Skeletal muscle tissue (tissue), 4 donors: ENCODE data around the gene GPX3. TPM values are rescaled to one million over a fixed set of nuclear protein-coding genes. Genes with fewer than 3 reads are reported as not detected.

Source experiments
- H3K27ac ChIP-seq: one replicate; pipeline ENCODE4 v1.7.0; 2013; ENCODE audit warnings: mild to moderate bottlenecking, low read depth, low read length, inconsistent platforms
- H3K27me3 ChIP-seq, 3 donors: one replicate each; pipeline ENCODE4 v1.7.0; 2013; ENCODE audit warnings: low read length in 3 of 3; ENCODE audit not compliant: control insufficient read depth in 3 of 3, insufficient read depth in 3 of 3
- H3K36me3 ChIP-seq, 3 donors: one replicate each; pipeline ENCODE4 v1.7.0; 2013; ENCODE audit warnings: low read length in 3 of 3; ENCODE audit not compliant: control insufficient read depth in 3 of 3, insufficient read depth in 3 of 3
- H3K4me1 ChIP-seq, 3 donors: one replicate each; pipeline ENCODE4 v1.7.0; 2013; ENCODE audit warnings: low read length in 3 of 3, mild to moderate bottlenecking in 3 of 3; ENCODE audit not compliant: control insufficient read depth in 3 of 3, insufficient read depth in 3 of 3
- H3K4me3 ChIP-seq, 3 donors: one replicate each; pipeline ENCODE4 v1.7.0; 2013; ENCODE audit warnings: low read length in 3 of 3
- H3K9ac ChIP-seq, 3 donors: one replicate each; pipeline ENCODE4 v1.7.0; 2013; ENCODE audit warnings: low read length in 3 of 3, mild to moderate bottlenecking in 3 of 3, moderate library complexity in 2 of 3, low read depth in 1 of 3
- H3K9me3 ChIP-seq, 3 donors: one replicate each; pipeline ENCODE4 v1.7.0; 2013; ENCODE audit warnings: low read length in 3 of 3; ENCODE audit not compliant: control insufficient read depth in 3 of 3
- total RNA-seq: library from RNA; depleted of rRNA; stranded (reverse); fragments of >200 nt; gene quantifications from one replicate; pipeline ENCODE4 v1.2.3, GENCODE V29; 2014
- donor health status: Osteomylitis.

GPX3 gene
- total RNA-seq, 1 donor from 2014 or later, result 33.4 TPM

DNA sequence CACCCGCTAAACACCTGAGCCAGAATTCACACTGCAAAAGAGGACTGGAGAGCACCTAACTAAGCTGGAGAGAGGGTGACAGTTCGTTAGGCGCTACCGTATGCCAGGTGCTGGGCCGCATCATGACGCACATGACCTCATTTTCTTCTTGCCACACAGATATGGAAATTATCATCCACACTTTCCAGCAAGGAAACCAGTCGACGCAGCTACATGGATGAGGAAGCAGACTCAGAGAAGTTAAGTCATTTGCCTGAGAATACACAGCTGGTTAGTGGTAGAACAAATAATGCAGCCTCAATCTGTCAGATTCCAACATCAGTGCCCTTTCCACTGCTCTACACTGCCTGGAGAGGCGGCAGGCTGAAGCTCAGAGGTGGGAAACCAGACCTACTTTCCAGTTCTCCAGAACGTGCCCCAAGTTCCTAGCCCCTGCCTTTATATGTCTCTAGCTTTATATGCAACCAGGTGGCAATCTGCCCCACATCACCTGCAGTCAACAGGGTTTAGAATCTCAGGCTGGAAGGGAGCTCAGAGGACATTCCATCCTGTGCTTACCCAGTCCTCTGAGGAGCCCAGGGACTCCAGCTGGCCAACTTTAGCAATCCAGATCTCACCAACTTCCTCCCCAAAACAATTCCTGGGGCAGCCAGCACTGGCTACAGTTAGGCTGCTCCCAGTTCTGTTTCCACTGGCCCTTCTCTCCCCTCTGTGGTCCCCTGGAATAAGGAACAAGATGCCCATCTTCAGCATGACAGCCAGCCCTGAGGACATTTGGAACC, 51.6 kb downstream of the GPX3 start:
- no peaks in the 10 kb centered on the region for H3K27me3 ChIP-seq
- no peak overlapping the region for H3K4me3 ChIP-seq
- H3K36me3 ChIP-seq, result peaks cover 3 to 19% (median 4%) of the 10 kb centered on the region in 3 donors
- H3K9ac ChIP-seq, result peak overlapping the region in 1 of 3 donors; percentile 35
- no peak overlapping the region for H3K27ac ChIP-seq
- H3K4me1 ChIP-seq, result peaks cover 62 to 76% (median 66%) of the 10 kb centered on the region in 3 donors
- H3K9me3 ChIP-seq, result no peaks in the 10 kb centered on the region

DNA sequence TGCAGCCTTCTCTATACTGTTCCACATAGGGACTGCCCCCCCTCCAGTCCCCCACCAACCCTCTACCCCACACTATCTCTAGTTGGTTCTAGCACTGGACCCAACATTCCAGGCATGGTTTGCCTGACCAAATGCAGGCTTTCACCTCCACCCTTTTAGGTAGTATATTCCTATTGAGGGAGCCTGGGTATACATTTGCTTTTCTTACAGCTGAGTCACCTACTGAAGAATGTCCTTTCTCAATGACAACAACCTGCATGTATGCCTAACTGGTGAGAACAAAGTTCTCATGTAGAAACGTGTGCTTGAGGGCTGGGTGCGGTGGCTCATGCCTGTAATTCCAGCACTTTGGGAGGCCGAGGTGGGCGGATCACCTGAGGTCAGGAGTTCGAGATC, 52.2 kb downstream of the GPX3 start:
- H3K9me3 ChIP-seq, result no peaks in the 10 kb centered on the region
- peaks cover 0 to 20% (median 0%) of the 10 kb centered on the region in 3 donors for H3K36me3 ChIP-seq
- no peak overlapping the region for H3K9ac ChIP-seq
- H3K27me3 ChIP-seq, result no peaks in the 10 kb centered on the region
- no peak overlapping the region for H3K27ac ChIP-seq
- no peak overlapping the region for H3K4me3 ChIP-seq
- H3K4me1 ChIP-seq, result peaks cover 62 to 76% (median 66%) of the 10 kb centered on the region in 3 donors

DNA sequence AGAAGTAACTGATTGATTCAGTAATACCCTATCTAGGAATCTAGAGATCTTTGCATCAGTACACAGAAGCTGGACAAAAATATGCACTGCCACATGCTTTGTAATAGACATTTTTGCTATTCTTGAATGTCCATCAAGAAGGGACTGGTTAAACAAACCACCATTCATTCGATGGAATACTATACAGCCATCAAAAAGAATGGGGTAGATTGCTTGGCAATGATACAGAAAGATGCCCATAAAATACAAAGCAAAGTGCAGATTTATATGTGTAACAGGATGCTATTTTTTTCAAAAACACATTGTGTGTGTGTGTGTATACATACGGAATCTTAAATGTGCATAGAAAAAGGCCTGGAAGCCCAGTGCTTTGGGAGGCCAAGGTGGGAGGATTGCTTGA, 52.9 kb downstream of the GPX3 start:
- Histone ChIP-seq H3K27me3 (no peaks in the 10 kb centered on the region), H3K4me1 (peaks cover 62 to 76% (median 65%) of the 10 kb centered on the region in 3 donors), H3K9ac (no peak overlapping the region), H3K27ac (no peak overlapping the region), H3K9me3 (no peaks in the 10 kb centered on the region), H3K4me3 (no peak overlapping the region), H3K36me3 (peaks cover 0 to 20% (median 0%) of the 10 kb centered on the region in 3 donors)

DNA sequence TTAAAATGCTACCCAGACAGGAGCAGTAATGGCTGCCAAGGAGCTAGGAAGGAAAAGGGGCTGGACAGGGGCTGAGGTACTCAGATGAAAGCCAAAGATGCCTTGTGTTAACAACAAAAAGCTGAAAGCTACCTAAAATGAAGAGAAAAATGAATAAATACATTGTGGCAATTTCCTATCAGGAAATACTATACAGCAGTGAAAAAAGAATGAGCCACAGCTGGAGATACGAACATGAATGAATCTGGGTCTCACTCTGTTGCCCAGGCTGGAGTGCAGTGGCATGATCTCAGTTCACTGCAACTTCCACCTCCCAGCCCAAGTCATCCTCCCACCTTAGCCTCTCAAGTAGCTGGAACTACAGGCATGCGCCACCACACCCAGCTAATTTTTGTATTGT, 54.2 kb downstream of the GPX3 start:
- Histone ChIP-seq H3K9me3 (no peaks in the 10 kb centered on the region), H3K36me3 (peaks cover 4 to 23% (median 6%) of the 10 kb centered on the region in 3 donors), H3K4me1 (peaks cover 62 to 76% (median 65%) of the 10 kb centered on the region in 3 donors), H3K27ac (no peak overlapping the region), H3K27me3 (no peaks in the 10 kb centered on the region), H3K9ac (no peak overlapping the region), H3K4me3 (no peak overlapping the region)

DNA sequence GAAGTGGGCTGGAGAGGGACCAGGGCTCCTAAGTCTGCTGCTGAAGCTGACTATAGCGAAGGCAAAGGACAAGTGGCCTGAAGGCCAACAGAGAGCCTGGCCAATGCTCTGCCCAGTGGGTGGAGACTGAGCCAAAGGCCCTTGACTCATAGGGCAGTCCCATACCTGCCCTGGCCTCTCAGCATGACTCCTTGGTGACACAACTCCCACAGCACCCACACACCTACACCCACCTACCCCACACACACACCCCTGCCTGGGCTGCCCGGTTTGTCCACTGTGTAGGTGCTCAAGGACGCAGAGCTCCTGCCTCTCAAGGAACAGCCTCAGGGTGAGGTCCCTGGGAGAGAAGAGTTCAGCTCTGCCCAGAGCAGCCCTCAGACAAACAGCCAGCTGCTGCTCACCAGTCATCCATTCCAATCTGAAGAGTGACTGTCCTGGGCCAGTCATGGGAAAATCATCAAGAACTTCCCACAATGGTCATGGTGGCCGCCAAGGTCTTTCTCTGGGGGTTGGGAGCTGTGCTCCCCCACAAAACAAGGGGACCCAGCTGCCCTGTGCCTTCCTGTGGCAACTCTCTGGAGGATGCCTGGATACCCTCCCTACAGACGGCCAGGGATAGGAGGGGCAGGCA, 55.4 kb downstream of the GPX3 start:
- no peaks in the 10 kb centered on the region for H3K9me3 ChIP-seq
- peaks cover 59 to 72% (median 61%) of the 10 kb centered on the region in 3 donors for H3K4me1 ChIP-seq
- H3K4me3 ChIP-seq, result no peak overlapping the region
- peak overlapping the region; percentile 46 for H3K27ac ChIP-seq
- peaks cover 4 to 21% (median 6%) of the 10 kb centered on the region in 3 donors for H3K36me3 ChIP-seq
- H3K27me3 ChIP-seq, result no peaks in the 10 kb centered on the region
- H3K9ac ChIP-seq, result peak overlapping the region; percentile 14 to 45 (median 27)

DNA sequence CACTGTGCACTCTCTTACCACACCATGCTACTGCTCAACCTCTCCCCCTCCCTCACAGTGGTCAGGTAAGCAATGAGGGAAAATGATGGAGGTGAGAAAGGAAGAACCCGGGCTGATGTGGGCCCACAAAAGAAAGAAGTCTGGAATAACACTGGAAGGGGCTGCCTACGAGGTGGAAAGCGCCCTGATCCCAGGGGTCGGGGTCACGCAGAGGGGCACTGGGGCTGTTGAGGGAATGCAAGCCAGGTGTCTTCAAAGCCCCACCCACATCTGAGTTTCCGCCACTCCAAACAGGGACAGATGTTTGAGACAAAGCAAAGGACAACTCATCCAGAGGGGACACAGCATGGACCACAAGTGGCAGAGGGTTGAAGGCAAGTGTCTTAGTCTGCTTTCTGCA, 56.2 kb downstream of the GPX3 start:
- H3K9me3 ChIP-seq, result no peaks in the 10 kb centered on the region
- H3K4me1 ChIP-seq, result peaks cover 56 to 70% (median 59%) of the 10 kb centered on the region in 3 donors
- H3K9ac ChIP-seq, result peak overlapping the region in 1 of 3 donors; percentile 45
- peak overlapping the region; percentile 46 for H3K27ac ChIP-seq
- H3K4me3 ChIP-seq, result no peak overlapping the region
- peaks cover 4 to 20% (median 6%) of the 10 kb centered on the region in 3 donors for H3K36me3 ChIP-seq
- H3K27me3 ChIP-seq, result no peaks in the 10 kb centered on the region

DNA sequence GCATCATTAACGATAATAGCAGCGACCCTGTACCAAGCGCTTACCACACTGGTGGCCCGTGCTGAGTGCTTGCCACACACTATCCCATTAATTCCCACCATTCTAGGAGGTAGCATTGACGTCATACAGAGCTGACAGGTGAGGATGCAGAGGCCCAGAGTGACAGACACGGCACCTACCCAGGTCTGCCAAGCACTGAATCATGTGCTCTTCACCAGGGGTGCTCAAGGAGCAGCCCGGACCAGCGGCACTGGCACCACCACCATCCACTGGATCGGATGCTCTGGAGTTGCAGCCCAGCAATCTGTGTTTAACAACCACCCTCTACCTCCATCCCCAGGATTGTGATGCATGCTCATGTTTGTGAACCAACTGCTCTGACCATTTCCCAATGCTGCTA, 57.0 kb downstream of the GPX3 start:
- no peaks in the 10 kb centered on the region for H3K27me3 ChIP-seq
- peaks cover 56 to 70% (median 57%) of the 10 kb centered on the region in 3 donors for H3K4me1 ChIP-seq
- no peak overlapping the region for H3K27ac ChIP-seq
- no peak overlapping the region for H3K9ac ChIP-seq
- peak overlapping the region in 1 of 3 donors; percentile 49 for H3K4me3 ChIP-seq
- H3K9me3 ChIP-seq, result no peaks in the 10 kb centered on the region
- H3K36me3 ChIP-seq, result peaks cover 4 to 19% (median 6%) of the 10 kb centered on the region in 3 donors

DNA sequence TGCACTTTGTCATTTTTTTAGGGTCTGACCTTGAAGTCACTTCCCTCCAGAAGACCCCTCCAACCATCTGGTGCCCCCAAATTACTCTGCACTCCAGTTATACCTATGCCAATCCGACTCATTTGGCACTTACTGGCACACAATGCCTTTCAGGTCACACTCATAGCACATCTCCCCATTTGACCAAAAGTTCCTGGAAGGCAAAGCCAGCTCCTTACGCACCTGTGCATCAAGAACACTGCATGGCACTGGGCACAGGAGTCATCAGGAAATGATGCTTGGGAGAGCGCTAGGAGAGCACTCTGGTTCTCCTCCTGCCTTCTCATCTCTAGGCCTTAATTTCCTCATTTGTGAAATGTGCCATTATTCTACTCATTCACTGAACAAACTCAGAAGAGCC, 57.6 kb downstream of the GPX3 start:
- H3K27me3 ChIP-seq, result no peaks in the 10 kb centered on the region
- peak overlapping the region; percentile 100 for H3K27ac ChIP-seq
- peak overlapping the region in 2 of 3 donors; percentile 10 to 43 for H3K9ac ChIP-seq
- peaks cover 4 to 19% (median 6%) of the 10 kb centered on the region in 3 donors for H3K36me3 ChIP-seq
- no peaks in the 10 kb centered on the region for H3K9me3 ChIP-seq
- H3K4me3 ChIP-seq, result no peak overlapping the region
- H3K4me1 ChIP-seq, result peaks cover 58 to 71% (median 61%) of the 10 kb centered on the region in 3 donors
